SJCRH30 (cell line): ENCODE results near the gene JHY. TPM values are rescaled to one million over a fixed set of nuclear protein-coding genes. Genes with fewer than 3 reads are reported as not detected.

Experiments
- DNase-seq, 2 experiments: peaks; one replicate each; pipeline ENCODE4 v3.0.0-alpha.2; 2015 to 2020
- H3K27ac ChIP-seq: fragments of 250-450 bp; sonication (Bioruptor Pico); 2 replicates; pipeline ENCODE4 v1.5.1; 2020; ENCODE audit warnings: mild to moderate bottlenecking, moderate library complexity
- H3K27me3 ChIP-seq: fragments of 250-450 bp; sonication (Bioruptor Pico); 2 replicates; pipeline ENCODE4 v1.5.1; 2020; ENCODE audit warnings: mild to moderate bottlenecking, moderate library complexity
- H3K36me3 ChIP-seq: fragments of 250-450 bp; sonication (Bioruptor Pico); 2 replicates; pipeline ENCODE4 v1.5.1; 2020; ENCODE audit warnings: mild to moderate bottlenecking, moderate library complexity
- H3K4me1 ChIP-seq: fragments of 250-450 bp; sonication (Bioruptor Pico); 2 replicates; pipeline ENCODE4 v1.5.1; 2020; ENCODE audit warnings: mild to moderate bottlenecking, moderate library complexity
- H3K4me3 ChIP-seq: fragments of 250-450 bp; sonication (Bioruptor Pico); 2 replicates; pipeline ENCODE4 v1.5.1; 2020; ENCODE audit warnings: mild to moderate bottlenecking, moderate library complexity
- H3K9me3 ChIP-seq: fragments of 250-450 bp; sonication (Bioruptor Pico); replicated peaks from 2 replicates; pipeline ENCODE4 v1.5.1; 2020; ENCODE audit warnings: mild to moderate bottlenecking, moderate library complexity
- total RNA-seq: library from RNA; depleted of rRNA; stranded (reverse); fragments of >200 nt; shearing (Covaris generic); gene quantifications from 2 replicates; pipeline ENCODE4 v1.2.3, GENCODE V29; 2014

Gene JHY
- total RNA-seq, 1 experiment from 2014 or later: not detected

DNA sequence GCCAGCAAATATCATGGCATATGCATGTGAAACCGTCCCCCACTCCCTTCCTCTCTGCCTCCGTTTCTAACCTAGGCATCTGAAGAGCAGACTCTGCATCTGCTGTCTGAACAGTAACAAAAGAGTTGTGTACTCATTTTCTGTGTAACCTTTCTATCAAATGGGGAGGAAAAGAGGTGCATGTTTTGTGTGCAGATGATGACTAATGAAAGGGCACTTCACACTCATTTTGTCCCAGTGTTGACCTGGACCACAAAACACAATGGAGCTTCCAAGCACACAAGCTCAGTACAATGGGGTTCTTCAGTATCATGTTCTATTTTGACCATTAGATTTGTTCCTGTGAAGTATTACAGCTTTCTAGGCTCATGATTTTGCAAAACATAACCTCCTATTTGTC lies 13.0 kb downstream of the JHY start:
- H3K9me3 ChIP-seq: no peaks in the 10 kb centered on the region
- H3K27ac ChIP-seq: no peak overlapping the region
- DNase-seq: no peak

DNA sequence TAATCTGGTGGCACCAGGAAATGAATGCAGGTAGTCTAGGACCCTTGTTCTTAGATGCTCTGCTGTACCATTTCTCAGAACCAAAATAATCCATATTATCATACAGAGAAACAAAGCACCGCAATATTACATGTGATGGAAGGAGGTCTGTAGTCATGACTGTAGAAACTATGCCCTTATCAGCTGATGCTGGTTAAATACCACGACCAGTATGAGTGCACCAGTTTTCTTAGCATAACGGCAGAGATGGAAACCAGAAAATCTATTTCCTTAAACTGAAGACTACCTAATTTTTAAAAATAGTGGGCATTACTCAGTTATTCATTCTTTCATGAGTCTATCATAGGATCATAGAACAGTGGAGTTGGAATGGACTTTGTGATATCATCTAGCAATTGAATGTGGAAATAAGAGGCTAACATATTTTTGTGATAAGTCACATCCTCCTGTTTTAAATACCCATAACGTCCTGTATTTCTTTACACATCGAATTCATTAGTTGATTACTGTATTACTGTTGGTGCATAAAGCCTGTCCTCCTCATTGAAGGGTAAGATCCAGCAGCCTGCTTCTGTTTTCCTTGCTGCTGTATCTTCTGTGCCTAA lies 15.1 kb downstream of the JHY start:
- H3K4me1 ChIP-seq: no peaks in the 10 kb centered on the region
- no peak for DNase-seq
- H3K9me3 ChIP-seq: no peaks in the 10 kb centered on the region
- H3K27me3 ChIP-seq: no peaks in the 10 kb centered on the region
- H3K27ac ChIP-seq: no peak overlapping the region
- H3K4me3 ChIP-seq: no peak overlapping the region
- no peaks in the 10 kb centered on the region for H3K36me3 ChIP-seq

More for the DNA sequence above, 13.0 kb downstream of the JHY start:
- no peak overlapping the region for H3K4me3 ChIP-seq
- no peaks in the 10 kb centered on the region for H3K27me3 ChIP-seq
- no peaks in the 10 kb centered on the region for H3K36me3 ChIP-seq
- no peaks in the 10 kb centered on the region for H3K4me1 ChIP-seq

DNA sequence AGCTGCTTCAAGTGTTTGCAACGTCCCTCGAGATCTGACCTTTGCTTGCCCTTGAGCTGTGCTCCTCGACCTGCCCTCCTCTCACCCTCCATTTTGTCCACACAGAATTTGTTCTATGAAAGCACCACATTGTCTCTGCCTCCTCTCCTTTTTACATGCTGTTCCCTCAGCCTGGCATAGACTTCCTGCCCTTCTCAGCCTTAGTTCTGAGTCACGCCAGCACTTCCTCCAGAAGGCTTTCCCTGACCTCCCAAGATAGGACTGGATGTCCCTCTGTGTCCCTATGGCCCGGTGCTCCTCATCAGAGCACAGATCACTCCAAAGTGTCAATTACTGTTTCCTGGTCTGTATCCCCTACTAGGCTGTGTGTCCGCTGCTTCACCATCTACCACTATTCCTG lies 16.2 kb downstream of the JHY start:
- Histone ChIP-seq H3K36me3 (no peaks in the 10 kb centered on the region), H3K4me3 (no peak overlapping the region), H3K27ac (no peak overlapping the region), H3K9me3 (no peaks in the 10 kb centered on the region), H3K27me3 (no peaks in the 10 kb centered on the region), H3K4me1 (no peaks in the 10 kb centered on the region)
- no peak for DNase-seq

DNA sequence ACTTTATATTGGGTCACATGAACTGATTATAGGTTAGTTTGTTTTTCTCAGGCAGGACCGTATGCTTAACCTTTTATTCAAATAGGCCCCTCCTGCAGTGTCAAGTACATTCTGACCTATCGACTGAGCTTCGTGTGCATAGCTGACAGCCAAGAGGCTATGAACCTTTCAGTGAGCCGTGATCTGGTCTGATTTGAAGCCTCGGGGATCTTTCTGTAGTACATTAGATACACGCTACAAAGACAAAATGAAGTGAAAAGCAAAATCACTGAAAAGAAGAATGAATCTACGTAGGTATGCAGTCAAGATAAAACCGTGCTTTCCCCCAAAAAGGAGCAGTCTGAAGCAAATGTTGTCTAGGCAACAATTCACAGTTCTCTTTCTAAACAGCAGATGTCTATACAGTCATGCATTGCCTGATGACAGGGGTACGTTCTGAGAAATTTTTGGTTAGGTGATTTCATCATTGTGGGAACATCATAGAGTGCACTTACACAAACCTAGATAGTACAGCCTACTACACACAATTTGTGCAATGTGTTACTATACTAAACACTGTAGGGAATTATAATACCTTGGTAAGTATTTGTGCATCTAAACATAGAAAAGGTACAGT lies 18.1 kb downstream of the JHY start:
- Histone ChIP-seq H3K36me3 (no peaks in the 10 kb centered on the region), H3K9me3 (no peaks in the 10 kb centered on the region)
- DNase-seq: no peak

DNA sequence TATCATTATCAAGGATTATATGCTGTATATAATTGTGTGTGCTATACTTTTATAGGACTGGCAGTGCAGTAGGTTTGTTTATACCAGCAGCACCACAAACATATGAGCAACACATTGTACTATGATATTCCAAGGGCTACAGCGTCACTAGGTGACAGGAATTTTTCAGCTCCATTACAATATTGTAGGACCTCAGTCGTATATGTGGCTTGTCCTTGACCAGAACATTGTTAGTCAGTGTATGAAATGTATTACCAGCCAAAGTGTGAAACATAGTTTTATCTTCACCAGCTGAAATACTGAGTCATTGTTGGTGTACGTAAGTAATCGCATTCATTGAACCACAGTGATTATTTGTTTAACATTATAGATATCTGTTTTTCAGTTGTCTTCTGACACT lies 20.4 kb downstream of the JHY start:
- Histone ChIP-seq H3K36me3 (no peaks in the 10 kb centered on the region), H3K4me3 (no peak overlapping the region), H3K27ac (no peak overlapping the region), H3K27me3 (no peaks in the 10 kb centered on the region), H3K9me3 (no peaks in the 10 kb centered on the region), H3K4me1 (no peaks in the 10 kb centered on the region)
- no peak for DNase-seq

More for the DNA sequence above, 18.1 kb downstream of the JHY start:
- Histone ChIP-seq H3K27me3 (no peaks in the 10 kb centered on the region), H3K4me1 (no peaks in the 10 kb centered on the region), H3K4me3 (no peak overlapping the region), H3K27ac (no peak overlapping the region)

- Histone ChIP-seq H3K36me3 (no peaks in the 10 kb centered on the region), H3K27me3 (no peaks in the 10 kb centered on the region), H3K9me3 (no peaks in the 10 kb centered on the region), H3K27ac (no peak overlapping the region), H3K4me3 (no peak overlapping the region), H3K4me1 (no peaks in the 10 kb centered on the region)
- DNase-seq: peak in 1 of 2 experiments; percentile 2
Measured at GRCh38 chr11:122910775-122911174, 28.2 kb downstream of the JHY start.

- Histone ChIP-seq H3K9me3 (no peaks in the 10 kb centered on the region), H3K4me1 (no peaks in the 10 kb centered on the region), H3K36me3 (no peaks in the 10 kb centered on the region), H3K4me3 (no peak overlapping the region), H3K27ac (no peak overlapping the region), H3K27me3 (no peaks in the 10 kb centered on the region)
- no peak for DNase-seq
Measured at GRCh38 chr11:122917311-122917710, 34.8 kb downstream of the JHY start.

DNA sequence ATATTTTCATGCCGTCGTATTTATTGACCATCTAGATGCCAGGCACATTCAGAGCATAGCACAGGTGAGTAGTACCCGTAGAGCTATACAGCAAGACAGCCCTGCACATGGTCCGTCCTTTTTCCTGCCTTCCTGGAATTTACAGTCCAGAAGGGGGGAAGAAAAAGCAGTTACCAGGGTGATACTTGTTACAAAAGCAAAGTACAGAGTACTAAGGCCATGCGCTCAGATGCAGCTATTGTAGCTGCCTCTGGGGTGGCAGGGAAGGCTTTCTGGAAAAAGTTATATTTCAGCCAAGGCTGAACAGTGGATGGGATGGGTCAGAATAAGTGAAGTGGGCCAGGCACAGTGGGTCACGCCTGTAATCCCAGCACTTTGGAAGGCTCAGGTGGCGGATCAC lies 36.2 kb downstream of the JHY start:
- Histone ChIP-seq H3K4me1 (no peaks in the 10 kb centered on the region), H3K36me3 (no peaks in the 10 kb centered on the region), H3K27ac (no peak overlapping the region), H3K4me3 (no peak overlapping the region), H3K9me3 (no peaks in the 10 kb centered on the region), H3K27me3 (no peaks in the 10 kb centered on the region)
- DNase-seq: no peak

DNA sequence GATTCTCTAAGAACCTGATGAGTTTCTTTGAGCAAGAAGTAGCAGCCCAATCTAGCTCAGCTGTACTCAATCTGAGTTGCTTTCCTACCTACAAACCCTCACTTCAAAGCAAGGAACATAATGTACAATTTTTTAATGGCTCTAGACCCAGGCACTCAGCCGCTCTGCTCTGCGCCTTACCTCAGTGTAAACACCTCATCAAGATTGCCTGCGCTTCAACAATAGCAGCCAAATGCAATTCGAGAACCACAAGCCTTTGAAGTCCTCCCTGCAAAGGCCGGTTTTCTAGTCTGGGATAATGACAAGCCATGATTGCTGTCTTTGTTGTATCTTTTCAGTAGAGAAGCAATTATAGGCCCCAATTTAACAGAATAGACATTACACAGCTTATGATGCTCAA lies 38.0 kb downstream of the JHY start:
- Histone ChIP-seq H3K4me3 (no peak overlapping the region), H3K27ac (no peak overlapping the region), H3K4me1 (no peaks in the 10 kb centered on the region), H3K27me3 (no peaks in the 10 kb centered on the region), H3K36me3 (no peaks in the 10 kb centered on the region), H3K9me3 (no peaks in the 10 kb centered on the region)
- no peak for DNase-seq

GRCh38 chr11:122922893-122923292 lies 40.3 kb downstream of the JHY start:
- no peak overlapping the region for H3K27ac ChIP-seq
- H3K9me3 ChIP-seq: no peaks in the 10 kb centered on the region
- no peaks in the 10 kb centered on the region for H3K4me1 ChIP-seq
- H3K4me3 ChIP-seq: no peak overlapping the region
- no peaks in the 10 kb centered on the region for H3K27me3 ChIP-seq
- DNase-seq: no peak
- no peaks in the 10 kb centered on the region for H3K36me3 ChIP-seq

- H3K36me3 ChIP-seq: no peaks in the 10 kb centered on the region
- no peaks in the 10 kb centered on the region for H3K9me3 ChIP-seq
- H3K27me3 ChIP-seq: no peaks in the 10 kb centered on the region
- no peaks in the 10 kb centered on the region for H3K4me1 ChIP-seq
- no peak overlapping the region for H3K27ac ChIP-seq
- H3K4me3 ChIP-seq: no peak overlapping the region
- no peak for DNase-seq
Measured at GRCh38 chr11:122923302-122923701, 40.7 kb downstream of the JHY start.

DNA sequence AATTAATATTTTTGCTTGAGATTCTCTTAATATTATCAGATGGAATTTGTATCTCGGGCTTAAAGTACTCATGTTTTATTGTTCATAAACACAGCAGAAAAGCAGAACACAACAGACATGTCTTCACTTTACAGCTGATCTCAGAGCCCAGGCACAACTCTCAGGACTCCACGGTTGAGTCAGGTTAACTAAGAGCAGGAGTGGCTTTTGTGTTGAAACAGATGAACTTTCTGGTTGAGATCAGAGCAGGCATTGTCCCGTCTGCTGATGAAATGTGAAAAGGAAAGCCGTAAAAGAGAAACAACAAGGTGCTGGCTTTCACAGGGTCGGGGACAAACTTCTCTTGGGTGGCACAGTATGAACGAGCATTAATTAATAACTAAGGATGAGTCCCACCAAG lies 49.0 kb downstream of the JHY start:
- no peak overlapping the region for H3K4me3 ChIP-seq
- H3K4me1 ChIP-seq: no peaks in the 10 kb centered on the region
- H3K27ac ChIP-seq: no peak overlapping the region
- H3K9me3 ChIP-seq: no peaks in the 10 kb centered on the region
- no peak for DNase-seq
- H3K36me3 ChIP-seq: no peaks in the 10 kb centered on the region
- H3K27me3 ChIP-seq: no peaks in the 10 kb centered on the region

DNA sequence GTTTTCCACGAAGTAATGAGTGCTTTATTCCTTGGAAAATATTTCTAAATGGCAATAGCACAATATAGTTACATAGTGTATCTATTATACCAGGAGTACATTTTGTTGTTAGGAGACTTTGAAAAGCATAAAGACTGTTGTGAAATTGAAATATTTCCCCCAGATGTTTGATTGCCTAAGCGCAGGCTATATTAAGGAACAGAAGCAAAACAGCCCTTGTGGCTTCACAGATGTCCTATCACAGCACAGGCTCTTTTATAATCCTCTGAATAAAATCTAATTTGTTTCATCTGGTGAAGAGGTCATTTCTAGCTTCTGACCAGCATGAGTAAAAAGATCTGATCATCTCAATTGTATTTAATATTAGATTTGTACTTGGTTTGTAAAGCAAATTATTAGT lies 50.9 kb downstream of the JHY start:
- no peak overlapping the region for H3K27ac ChIP-seq
- no peak for DNase-seq
- H3K4me3 ChIP-seq: no peak overlapping the region
- no peaks in the 10 kb centered on the region for H3K9me3 ChIP-seq
- H3K4me1 ChIP-seq: no peaks in the 10 kb centered on the region
- H3K27me3 ChIP-seq: no peaks in the 10 kb centered on the region
- no peaks in the 10 kb centered on the region for H3K36me3 ChIP-seq

- no peak overlapping the region for H3K27ac ChIP-seq
- no peak for DNase-seq
- no peaks in the 10 kb centered on the region for H3K36me3 ChIP-seq
- no peak overlapping the region for H3K4me3 ChIP-seq
- H3K9me3 ChIP-seq: no peaks in the 10 kb centered on the region
- no peaks in the 10 kb centered on the region for H3K4me1 ChIP-seq
- no peaks in the 10 kb centered on the region for H3K27me3 ChIP-seq
Measured at GRCh38 chr11:122937983-122938382, 55.4 kb downstream of the JHY start.

DNA sequence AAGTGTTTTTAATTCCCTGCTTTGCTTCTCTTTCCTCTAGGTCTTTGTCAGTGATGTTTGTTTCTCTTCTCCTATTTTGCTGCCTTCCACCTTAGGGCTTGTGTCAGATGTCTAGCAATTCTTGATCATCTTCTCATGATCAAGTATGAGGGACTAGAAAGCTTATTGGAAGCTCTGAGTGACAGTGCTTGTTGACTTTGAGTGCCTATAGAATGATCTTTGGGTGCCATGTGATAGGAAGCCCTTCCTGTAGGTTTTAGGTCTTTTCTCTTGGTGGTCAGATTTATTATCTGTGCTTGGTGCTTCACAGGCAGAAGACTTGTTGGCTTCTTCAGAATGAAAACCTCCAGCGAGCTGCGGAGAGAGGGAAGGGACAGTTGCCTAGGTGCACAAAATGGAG lies 56.0 kb downstream of the JHY start:
- Histone ChIP-seq H3K9me3 (no peaks in the 10 kb centered on the region), H3K27ac (no peak overlapping the region), H3K4me3 (no peak overlapping the region), H3K36me3 (no peaks in the 10 kb centered on the region), H3K27me3 (no peaks in the 10 kb centered on the region), H3K4me1 (no peaks in the 10 kb centered on the region)
- no peak for DNase-seq

GRCh38 chr11:122951211-122951610 lies 68.7 kb downstream of the JHY start:
- Histone ChIP-seq H3K36me3 (no peaks in the 10 kb centered on the region), H3K27me3 (no peaks in the 10 kb centered on the region), H3K4me1 (no peaks in the 10 kb centered on the region), H3K9me3 (no peaks in the 10 kb centered on the region), H3K4me3 (no peak overlapping the region), H3K27ac (no peak overlapping the region)
- DNase-seq: no peak
